Stimulated activated CD4-positive, alpha-beta T cell treated with anti-CD3 and anti-CD28 coated beads, Interleukin-15, amount 100 ng/mL, for 1 hour (primary cell): Measurements from ENCODE around the gene LPCAT3.

ENCODE experiments used
- DNase-seq, 2 donors: peaks; one replicate each; pipeline ENCODE4 v3.0.0-alpha.2; 2020; ENCODE audit warnings: low read depth in 1 of 2, low spot score in 1 of 2

The LPCAT3 gene

GRCh38 chr12:6938353-6939190, 79.7 kb downstream of the LPCAT3 start:
- DNase-seq = no peak

- DNase-seq = peak; percentile 84 to 85
These were observed 80.6 kb downstream of the LPCAT3 start for GRCh38 chr12:6937481-6938352.

GRCh38 chr12:6936636-6937480, 81.4 kb downstream of the LPCAT3 start:
- DNase-seq = no peak

GRCh38 chr12:6936194-6936635, 82.1 kb downstream of the LPCAT3 start:
- DNase-seq = no peak

GRCh38 chr12:6935371-6936193, 82.7 kb downstream of the LPCAT3 start:
- DNase-seq = no peak

GRCh38 chr12:6934110-6934509, 84.2 kb downstream of the LPCAT3 start:
- DNase-seq = no peak

GRCh38 chr12:6932766-6933165, 85.5 kb downstream of the LPCAT3 start:
- DNase-seq = no peak

GRCh38 chr12:6929466-6930452, 88.5 kb downstream of the LPCAT3 start:
- no peak for DNase-seq

- no peak for DNase-seq
These were observed 89.4 kb downstream of the LPCAT3 start for GRCh38 chr12:6928703-6929407.

GRCh38 chr12:6928022-6928702, 90.1 kb downstream of the LPCAT3 start:
- DNase-seq = no peak

- peak in 1 of 2 donors; percentile 40 for DNase-seq
These were observed 90.8 kb downstream of the LPCAT3 start, which contains the start of gene ATN1 for GRCh38 chr12:6927379-6928021. ATN1 (plus strand) TSS chr12:6927959; CDS start chr12:6934002, 6,043 bp downstream.
